OCI-LY7 (cell line): ENCODE results near the gene CYB5R3. TPM values are rescaled to one million over a fixed set of nuclear protein-coding genes. Genes with fewer than 3 reads are reported as not detected.

Experiments
- BruUV-seq: library from RNA; stranded (reverse); fragments of 400-500 nt; replicated peaks from 2 replicates; lab custom pipeline; 2021; lab: Mats Ljungman, UMichigan
- CTCF ChIA-PET: fragments of 300-600 bp; sonication (Branson Sonifier 250); formaldehyde crosslinking; loops from one replicate; lab custom pipeline; 2022; ENCODE audit warnings: antibody characterized with exemption; ENCODE audit not compliant: unreplicated experiment; lab: Charles Lee
- POLR2A ChIA-PET: fragments of 300-600 bp; sonication (Branson Sonifier 250); formaldehyde crosslinking; loops from one replicate; lab custom pipeline; 2022; ENCODE audit warnings: antibody characterized with exemption; lab: Charles Lee
- DNase-seq: peaks from one replicate; pipeline ENCODE4 v3.0.0-alpha.2; 2015; ENCODE audit warnings: low spot score
- H2AFZ ChIP-seq: fragments of 200-600 bp; sonication (generic), shearing (Covaris generic); 2 replicates; pipeline ENCODE4 v1.6.1; 2014; ENCODE audit warnings: mild to moderate bottlenecking, antibody characterized with exemption, low read length, moderate library complexity
- H3K27ac ChIP-seq: fragments of 200-600 bp; sonication (generic); 2 replicates; pipeline ENCODE4 v1.5.1; 2014; ENCODE audit warnings: mixed run types, low read depth, mild to moderate bottlenecking, moderate library complexity, low read length, inconsistent platforms; ENCODE audit not compliant: poor library complexity, severe bottlenecking
- H3K36me3 ChIP-seq: fragments of 200-600 bp; sonication (generic); 2 replicates; pipeline ENCODE4 v1.6.1; 2014; ENCODE audit warnings: mild to moderate bottlenecking, antibody characterized with exemption, low read length, moderate library complexity, mixed read lengths; ENCODE audit not compliant: insufficient read depth
- H3K4me1 ChIP-seq: fragments of 200-600 bp; sonication (generic); 2 replicates; pipeline ENCODE4 v1.5.1; 2014; ENCODE audit warnings: mild to moderate bottlenecking, low read length; ENCODE audit not compliant: insufficient read depth, poor library complexity, severe bottlenecking
- H3K4me2 ChIP-seq: fragments of 200-600 bp; sonication (generic); 2 replicates; pipeline ENCODE4 v1.6.1; 2014; ENCODE audit warnings: mild to moderate bottlenecking, low read length
- H3K4me3 ChIP-seq: fragments of 200-600 bp; sonication (generic); 2 replicates; pipeline ENCODE4 v1.5.1; 2014; ENCODE audit warnings: mild to moderate bottlenecking, low read depth, low read length; ENCODE audit not compliant: poor library complexity, severe bottlenecking
- H3K79me2 ChIP-seq: fragments of 200-600 bp; sonication (generic); 2 replicates; pipeline ENCODE4 v1.6.1; 2016; ENCODE audit warnings: low read depth, mild to moderate bottlenecking, low read length, moderate library complexity, mixed read lengths; ENCODE audit not compliant: insufficient read depth
- H3K9me2 ChIP-seq: fragments of 200-600 bp; sonication (generic); 2 replicates; pipeline ENCODE4 v1.6.1; 2016; ENCODE audit warnings: mild to moderate bottlenecking, low read length, mixed read lengths; ENCODE audit not compliant: insufficient read depth
- H3K9me3 ChIP-seq: fragments of 200-600 bp; sonication (generic); 2 replicates; pipeline ENCODE4 v1.6.1; 2014; ENCODE audit warnings: mild to moderate bottlenecking, mixed run types, low read length, mixed read lengths
- H4K20me1 ChIP-seq: fragments of 200-600 bp; sonication (generic); 2 replicates; pipeline ENCODE4 v1.6.1; 2014; ENCODE audit warnings: mild to moderate bottlenecking, antibody characterized with exemption, low read length, moderate library complexity, mixed read lengths; ENCODE audit not compliant: insufficient read depth
- EZH2phosphoT487 ChIP-seq: fragments of 200-600 bp; sonication (generic); IDR thresholded peaks from 2 replicates; pipeline ENCODE4 v1.6.1; 2018; ENCODE audit warnings: low read depth, borderline replicate concordance, mild to moderate bottlenecking, mixed run types, antibody characterized with exemption, low read length, moderate library complexity, mixed read lengths
- intact Hi-C: fragments of 100-400 bp; cut with micrococcal nuclease; formaldehyde crosslinking; loops from one replicate; pipeline ENCODE4 v1.10.0; 2022; ENCODE audit not compliant: unreplicated experiment
- total RNA-seq, 2 experiments: library from RNA; depleted of rRNA in 1 of 2; stranded (reverse); fragments of >200 nt in 1 of 2; shearing (Covaris generic) in 1 of 2; gene quantifications; 2 replicates each; pipeline ENCODE4 v1.2.3, GENCODE V29; 2014 to 2022
- TF ChIP-seq, protein P1 (sequence below): fragments of 200-600 bp; sonication (generic); conservative IDR thresholded peaks from 2 replicates; pipeline ENCODE4 v1.5.1; 2014; ENCODE audit warnings: mild to moderate bottlenecking, antibody characterized with exemption, low read length, moderate library complexity, mixed read lengths

Gene CYB5R3
- total RNA-seq, 2 experiments from 2014 or later: 38.0 to 68.9 TPM

GRCh38 chr22:42601879-42602465 is 47.2 kb downstream of the CYB5R3 start:
- no peak overlapping the region for H3K4me2 ChIP-seq
- DNase-seq: no peak
- ChIA-PET POLR2A (interaction anchor here (0.6 kb wide), 1 partner anchor 52 kb away, joined by 3 read pairs; no protein-coding TSS in a partner anchor), CTCF (no interaction called here)
- TSS peak; percentile 16 for BruUV-seq
- no peaks in the 10 kb centered on the region for H3K4me1 ChIP-seq
- H3K4me3 ChIP-seq: no peak overlapping the region
- H3K9me2 ChIP-seq: no peaks in the 10 kb centered on the region
- no peaks in the 10 kb centered on the region for H3K9me3 ChIP-seq
- H2AFZ ChIP-seq: no peak overlapping the region
- no peaks in the 10 kb centered on the region; the same call in 1 of the 2 replicates for H4K20me1 ChIP-seq
- TF ChIP-seq, protein P1, sequence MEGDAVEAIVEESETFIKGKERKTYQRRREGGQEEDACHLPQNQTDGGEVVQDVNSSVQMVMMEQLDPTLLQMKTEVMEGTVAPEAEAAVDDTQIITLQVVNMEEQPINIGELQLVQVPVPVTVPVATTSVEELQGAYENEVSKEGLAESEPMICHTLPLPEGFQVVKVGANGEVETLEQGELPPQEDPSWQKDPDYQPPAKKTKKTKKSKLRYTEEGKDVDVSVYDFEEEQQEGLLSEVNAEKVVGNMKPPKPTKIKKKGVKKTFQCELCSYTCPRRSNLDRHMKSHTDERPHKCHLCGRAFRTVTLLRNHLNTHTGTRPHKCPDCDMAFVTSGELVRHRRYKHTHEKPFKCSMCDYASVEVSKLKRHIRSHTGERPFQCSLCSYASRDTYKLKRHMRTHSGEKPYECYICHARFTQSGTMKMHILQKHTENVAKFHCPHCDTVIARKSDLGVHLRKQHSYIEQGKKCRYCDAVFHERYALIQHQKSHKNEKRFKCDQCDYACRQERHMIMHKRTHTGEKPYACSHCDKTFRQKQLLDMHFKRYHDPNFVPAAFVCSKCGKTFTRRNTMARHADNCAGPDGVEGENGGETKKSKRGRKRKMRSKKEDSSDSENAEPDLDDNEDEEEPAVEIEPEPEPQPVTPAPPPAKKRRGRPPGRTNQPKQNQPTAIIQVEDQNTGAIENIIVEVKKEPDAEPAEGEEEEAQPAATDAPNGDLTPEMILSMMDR: no peak
- TF ChIP-seq EZH2phosphoT487: no peak
- peaks cover 99% of the 10 kb centered on the region for H3K36me3 ChIP-seq
- peaks cover 48% of the 10 kb centered on the region for H3K79me2 ChIP-seq
- no peak overlapping the region for H3K27ac ChIP-seq
- intact Hi-C loops: no loop called here

GRCh38 chr22:42596863-42597530 is 52.2 kb downstream of the CYB5R3 start:
- Histone ChIP-seq H3K79me2 (0 out of 2 replicates have a peak, but pooled peaks cover 6% of the 10 kb centered on the region), H2AFZ (no peak overlapping the region), H3K4me2 (no peak overlapping the region), H3K36me3 (peaks cover 97% of the 10 kb centered on the region), H3K9me3 (no peaks in the 10 kb centered on the region), H3K27ac (no peak overlapping the region), H4K20me1 (no peaks in the 10 kb centered on the region), H3K4me1 (no peaks in the 10 kb centered on the region), H3K4me3 (no peak overlapping the region), H3K9me2 (no peaks in the 10 kb centered on the region)
- no peak for DNase-seq
- BruUV-seq: no TSS peak
- intact Hi-C loops: no loop called here
- TF ChIP-seq, protein P1: no peak
- no peak for TF ChIP-seq EZH2phosphoT487
- CTCF ChIA-PET: interaction anchor here (0.6 kb wide), 1 partner anchor 15 kb away, joined by 3 read pairs; no protein-coding TSS in a partner anchor
- POLR2A ChIA-PET: interaction anchor here (0.7 kb wide), 1 partner anchor 25 kb away, joined by 4 read pairs; no protein-coding TSS in a partner anchor

DNA sequence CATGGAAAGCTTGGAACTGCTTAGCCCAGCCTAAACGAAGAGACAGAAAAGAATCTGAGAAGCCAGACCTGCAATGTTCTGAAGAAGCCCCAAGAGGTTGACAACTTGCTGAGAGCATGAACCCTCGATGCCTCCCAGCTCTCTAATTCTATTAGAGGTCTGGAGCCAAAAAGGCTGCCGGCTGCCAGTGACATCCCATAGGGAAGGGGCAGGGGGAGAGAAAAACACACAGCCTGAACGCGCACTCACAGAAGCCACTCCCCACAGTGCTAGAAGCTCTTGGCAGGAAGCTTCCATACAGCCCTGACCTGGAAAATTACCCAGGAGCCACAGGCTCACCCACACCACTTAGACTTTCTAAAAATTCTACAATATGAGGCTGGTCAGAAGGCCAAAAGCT is 52.9 kb downstream of the CYB5R3 start:
- BruUV-seq: no TSS peak
- CTCF ChIA-PET: no interaction called here

More for the DNA sequence above, 52.9 kb downstream of the CYB5R3 start:
- intact Hi-C loops: no loop called here
- peaks cover 97% of the 10 kb centered on the region for H3K36me3 ChIP-seq
- no peaks in the 10 kb centered on the region for H3K9me2 ChIP-seq
- no peak overlapping the region for H2AFZ ChIP-seq
- H3K27ac ChIP-seq: no peak overlapping the region
- H4K20me1 ChIP-seq: no peaks in the 10 kb centered on the region
- POLR2A ChIA-PET: no interaction called here
- TF ChIP-seq EZH2phosphoT487: no peak
- TF ChIP-seq, protein P1: no peak
- no peaks in the 10 kb centered on the region for H3K9me3 ChIP-seq
- 0 out of 2 replicates have a peak, but pooled peaks cover 6% of the 10 kb centered on the region for H3K79me2 ChIP-seq
- DNase-seq: no peak
- no peak overlapping the region for H3K4me3 ChIP-seq
- H3K4me2 ChIP-seq: no peak overlapping the region
- peaks cover 2% of the 10 kb centered on the region for H3K4me1 ChIP-seq
